ENCODE results near the gene EVA1C. TPM values are rescaled to one million over a fixed set of nuclear protein-coding genes. Genes with fewer than 3 reads are reported as not detected.
"Not testable (repeated sequence)": the region's sequence is repeated elsewhere in the genome, so short reads cannot be mapped to it uniquely, and the experiment has no call there.

EVA1C gene
- polyA plus RNA-seq, 1 donor: 2.4 TPM

GRCh38 chr21:32530809-32531208, 118.3 kb downstream of the EVA1C start:
- not testable (repeated sequence) for DNase-seq

- DNase-seq: not testable (repeated sequence)
These were observed 119.1 kb downstream of the EVA1C start for GRCh38 chr21:32531561-32531960.

- no peak for DNase-seq
These were observed 120.1 kb downstream of the EVA1C start for GRCh38 chr21:32532636-32533035.

GRCh38 chr21:32533053-32533452, 120.5 kb downstream of the EVA1C start:
- DNase-seq: no peak

- no peak for DNase-seq
These were observed 121.1 kb downstream of the EVA1C start for GRCh38 chr21:32533611-32534010.

GRCh38 chr21:32534113-32534512, 121.6 kb downstream of the EVA1C start:
- DNase-seq: no peak

GRCh38 chr21:32535612-32536011, 123.1 kb downstream of the EVA1C start:
- no peak for DNase-seq

- no peak for DNase-seq
These were observed 125.0 kb downstream of the EVA1C start for GRCh38 chr21:32537569-32537881.

- DNase-seq: no peak
These were observed 125.8 kb downstream of the EVA1C start for GRCh38 chr21:32538147-32538792.

GRCh38 chr21:32539378-32539777, 126.9 kb downstream of the EVA1C start:
- no peak for DNase-seq

- DNase-seq: not testable (repeated sequence)
These were observed 130.6 kb downstream of the EVA1C start for GRCh38 chr21:32543056-32543455.

- no peak for DNase-seq
These were observed 131.5 kb downstream of the EVA1C start for GRCh38 chr21:32543975-32544374.

GRCh38 chr21:32544697-32545096, 132.2 kb downstream of the EVA1C start:
- no peak for DNase-seq

- no peak for DNase-seq
These were observed 133.5 kb downstream of the EVA1C start for GRCh38 chr21:32545948-32546441.

GRCh38 chr21:32547018-32547417, 134.5 kb downstream of the EVA1C start:
- no peak for DNase-seq

GRCh38 chr21:32548978-32549377, 136.5 kb downstream of the EVA1C start:
- DNase-seq: no peak

- no peak for DNase-seq
These were observed 136.9 kb downstream of the EVA1C start for GRCh38 chr21:32549440-32549839.

GRCh38 chr21:32549886-32550285, 137.4 kb downstream of the EVA1C start:
- no peak for DNase-seq

GRCh38 chr21:32554832-32555638, 142.5 kb downstream of the EVA1C start:
- no peak for DNase-seq

- DNase-seq: no peak
These were observed 145.6 kb downstream of the EVA1C start for GRCh38 chr21:32558106-32558505.

- DNase-seq: no peak
These were observed 146.6 kb downstream of the EVA1C start for GRCh38 chr21:32559006-32559610.

GRCh38 chr21:32560896-32561295, 148.4 kb downstream of the EVA1C start:
- DNase-seq: no peak

- not testable (repeated sequence) for DNase-seq
These were observed 149.0 kb downstream of the EVA1C start for GRCh38 chr21:32561476-32561875.
